H9 (cell line): ENCODE data around the gene AQP3. TPM values are rescaled to one million over a fixed set of nuclear protein-coding genes. Genes with fewer than 3 reads are reported as not detected.

Experiments used
- DNase-seq: peaks from one replicate; pipeline ENCODE4 v3.0.0-alpha.2; 2017
- H2AFZ ChIP-seq: one replicate; pipeline ENCODE4 v1.6.1; 2013; ENCODE audit warnings: mild to moderate bottlenecking, low read length, control low read depth, moderate library complexity
- H2AK5ac ChIP-seq: 2 replicates; pipeline ENCODE4 v1.6.1; 2013; ENCODE audit warnings: low read length, control low read depth, mixed read lengths; ENCODE audit not compliant: insufficient read length
- H2BK120ac ChIP-seq: one replicate; pipeline ENCODE4 v1.6.1; 2013; ENCODE audit warnings: low read depth, mild to moderate bottlenecking, low read length, control low read depth, inconsistent platforms; ENCODE audit not compliant: poor library complexity, severe bottlenecking
- H2BK12ac ChIP-seq: 2 replicates; pipeline ENCODE4 v1.6.1; 2013; ENCODE audit warnings: low read length, control low read depth, mixed read lengths, low read depth; ENCODE audit not compliant: insufficient read length
- H2BK15ac ChIP-seq: 2 replicates; pipeline ENCODE4 v1.6.1; 2013; ENCODE audit warnings: low read depth, low read length, control low read depth
- H2BK20ac ChIP-seq: one replicate; pipeline ENCODE4 v1.6.1; 2013; ENCODE audit warnings: low read depth, mild to moderate bottlenecking, low read length, control low read depth, inconsistent platforms; ENCODE audit not compliant: poor library complexity, severe bottlenecking
- H2BK5ac ChIP-seq: 2 replicates; pipeline ENCODE4 v1.6.1; 2013; ENCODE audit warnings: low read length, control low read depth, mixed read lengths; ENCODE audit not compliant: insufficient read length
- H3K14ac ChIP-seq: 2 replicates; pipeline ENCODE4 v1.6.1; 2013; ENCODE audit warnings: low read length, control low read depth; ENCODE audit not compliant: insufficient read depth
- H3K18ac ChIP-seq: 2 replicates; pipeline ENCODE4 v1.6.1; 2013; ENCODE audit warnings: low read depth, mild to moderate bottlenecking, mixed read lengths, low read length, control low read depth; ENCODE audit not compliant: insufficient read length
- H3K23ac ChIP-seq: 2 replicates; pipeline ENCODE4 v1.6.1; 2013; ENCODE audit warnings: low read length, control low read depth, mixed read lengths, low read depth; ENCODE audit not compliant: insufficient read length
- H3K23me2 ChIP-seq: 2 replicates; pipeline ENCODE4 v1.6.1; 2013; ENCODE audit warnings: low read depth, mild to moderate bottlenecking, mixed read lengths, low read length, control low read depth; ENCODE audit not compliant: insufficient read length, poor library complexity, severe bottlenecking
- H3K27ac ChIP-seq: 2 replicates; pipeline ENCODE4 v1.5.1; 2013; ENCODE audit warnings: low read length, control low read depth, mixed read lengths, low read depth; ENCODE audit not compliant: insufficient read length
- H3K27me3 ChIP-seq: 2 replicates; pipeline ENCODE4 v1.6.1; 2013; ENCODE audit warnings: low read length, control low read depth, inconsistent platforms; ENCODE audit not compliant: insufficient read depth
- H3K4ac ChIP-seq: 2 replicates; pipeline ENCODE4 v1.6.1; 2013; ENCODE audit warnings: low read depth, mild to moderate bottlenecking, control low read depth, inconsistent platforms, low read length, moderate library complexity
- H3K4me1 ChIP-seq: 2 replicates; pipeline ENCODE4 v1.6.1; 2013; ENCODE audit warnings: low read length, control low read depth, inconsistent platforms; ENCODE audit not compliant: insufficient read depth
- H3K4me2 ChIP-seq: 2 replicates; pipeline ENCODE4 v1.6.1; 2013; ENCODE audit warnings: low read length, control low read depth, mixed read lengths; ENCODE audit not compliant: insufficient read length, insufficient read depth
- H3K56ac ChIP-seq: 2 replicates; pipeline ENCODE4 v1.6.1; 2013; ENCODE audit warnings: low read depth, mild to moderate bottlenecking, mixed read lengths, low read length, control low read depth; ENCODE audit not compliant: insufficient read length
- H3K79me1 ChIP-seq: 2 replicates; pipeline ENCODE4 v1.6.1; 2013; ENCODE audit warnings: low read depth, mild to moderate bottlenecking, moderate library complexity, low read length, control low read depth, inconsistent platforms; ENCODE audit not compliant: insufficient read depth, poor library complexity, severe bottlenecking
- H3K79me2 ChIP-seq: 2 replicates; pipeline ENCODE4 v1.6.1; 2013; ENCODE audit warnings: low read length, control low read depth, inconsistent platforms; ENCODE audit not compliant: insufficient read depth
- H3K9ac ChIP-seq: 2 replicates; pipeline ENCODE4 v1.6.1; 2013; ENCODE audit warnings: low read length, control low read depth, mixed read lengths; ENCODE audit not compliant: insufficient read length; ENCODE audit errors: extremely low read depth
- H3K9me3 ChIP-seq: one replicate; pipeline ENCODE4 v1.6.1; 2013; ENCODE audit warnings: low read depth, low read length, inconsistent platforms; ENCODE audit not compliant: control insufficient read depth
- H3T11ph ChIP-seq: one replicate; pipeline ENCODE4 v1.6.1; 2013; ENCODE audit warnings: mild to moderate bottlenecking, low read length, control low read depth, inconsistent platforms
- H4K20me1 ChIP-seq: one replicate; pipeline ENCODE4 v1.6.1; 2013; ENCODE audit not compliant: control insufficient read depth, insufficient read length, insufficient read depth
- H4K5ac ChIP-seq: 2 replicates; pipeline ENCODE4 v1.6.1; 2013; ENCODE audit warnings: low read depth, mild to moderate bottlenecking, mixed read lengths, low read length, control low read depth; ENCODE audit not compliant: insufficient read length
- H4K8ac ChIP-seq: replicated peaks from 2 replicates; pipeline ENCODE4 v1.6.1; 2013; ENCODE audit warnings: low read length, control low read depth, mixed read lengths, low read depth; ENCODE audit not compliant: insufficient read length
- H4K91ac ChIP-seq: 2 replicates; pipeline ENCODE4 v1.6.1; 2013; ENCODE audit warnings: low read depth, mild to moderate bottlenecking, moderate library complexity, mixed read lengths, low read length, control low read depth; ENCODE audit not compliant: insufficient read length
- H3K27ac Mint-ChIP-seq, 3 experiments: 2 replicates in 2 of 3; 3 replicates in 1 of 3; pipeline ENCODE4 v1.8.0; 2020 to 2021; ENCODE audit warnings: mixed read lengths in 3 of 3, mild to moderate bottlenecking in 1 of 3, moderate library complexity in 1 of 3
- H3K27me3 Mint-ChIP-seq: 2 replicates; pipeline ENCODE4 v1.8.0; 2021; ENCODE audit warnings: low read depth, mild to moderate bottlenecking, moderate library complexity, mixed read lengths
- H3K36me3 Mint-ChIP-seq, 3 experiments: 2 replicates in 2 of 3; 3 replicates in 1 of 3; pipeline ENCODE4 v1.8.0; 2020 to 2021; ENCODE audit warnings: low read depth in 3 of 3, mixed read lengths in 3 of 3; ENCODE audit not compliant: insufficient read depth in 1 of 3
- H3K4me1 Mint-ChIP-seq, 2 experiments: 2 replicates each; pipeline ENCODE4 v1.8.0; 2020; ENCODE audit warnings: mixed read lengths in 2 of 2
- H3K4me3 Mint-ChIP-seq, 2 experiments: 2 replicates in 1 of 2; 3 replicates in 1 of 2; pipeline ENCODE4 v1.8.0; 2020 to 2021; ENCODE audit warnings: mild to moderate bottlenecking in 2 of 2, mixed read lengths in 2 of 2, moderate library complexity in 1 of 2
- H3K9me3 Mint-ChIP-seq, 2 experiments: 2 replicates in 1 of 2; 3 replicates in 1 of 2; pipeline ENCODE4 v1.8.0; 2020; ENCODE audit warnings: mild to moderate bottlenecking in 2 of 2, mixed read lengths in 2 of 2, moderate library complexity in 1 of 2
- WGBS: extraction: QIAGEN DNeasy Blood & Tissue Kit; methylation state at CpG from one replicate; pipeline ENCODE4 v1.1.7; 2013; ENCODE audit warnings: missing lambda C conversion rate, low lambda C conversion rate, mixed read lengths; ENCODE audit not compliant: insufficient read length; ENCODE audit errors: extremely low coverage; 5-methylcytosine and 5-hydroxymethylcytosine counted together
- total RNA-seq: library from RNA; stranded (reverse); gene quantifications from 2 replicates; pipeline ENCODE4 v1.2.1, GENCODE V29; 2021
- TF ChIP-seq, protein P1 (sequence below): fragments of 200-600 bp; sonication (generic); conservative IDR thresholded peaks from 3 replicates; pipeline ENCODE4 v1.8.0; 2021; ENCODE audit warnings: antibody characterized with exemption, mild to moderate bottlenecking

The AQP3 gene
- total RNA-seq, 1 experiment from 2014 or later: 1.6 TPM

DNA sequence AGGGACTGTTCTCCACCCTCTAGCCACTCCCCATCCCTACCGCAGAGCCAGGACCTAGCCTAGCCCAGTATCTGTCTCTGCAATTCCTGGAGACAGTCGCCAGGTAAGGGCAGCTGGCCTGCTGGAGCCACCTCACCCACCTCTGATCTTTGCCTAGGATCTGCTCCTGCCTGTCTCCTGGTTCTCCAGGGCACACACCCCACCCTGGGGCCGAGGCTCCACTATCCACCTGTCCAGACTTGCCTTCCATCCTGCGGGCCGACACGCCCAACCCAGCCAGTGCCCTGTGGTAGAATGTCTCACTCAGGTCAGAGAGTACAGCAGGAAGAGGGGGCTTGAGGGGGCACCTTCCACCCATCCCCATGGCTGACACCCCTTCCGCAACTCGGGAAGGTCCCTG, 29.3 kb downstream of the AQP3 start:
- TF ChIP-seq, protein P1, sequence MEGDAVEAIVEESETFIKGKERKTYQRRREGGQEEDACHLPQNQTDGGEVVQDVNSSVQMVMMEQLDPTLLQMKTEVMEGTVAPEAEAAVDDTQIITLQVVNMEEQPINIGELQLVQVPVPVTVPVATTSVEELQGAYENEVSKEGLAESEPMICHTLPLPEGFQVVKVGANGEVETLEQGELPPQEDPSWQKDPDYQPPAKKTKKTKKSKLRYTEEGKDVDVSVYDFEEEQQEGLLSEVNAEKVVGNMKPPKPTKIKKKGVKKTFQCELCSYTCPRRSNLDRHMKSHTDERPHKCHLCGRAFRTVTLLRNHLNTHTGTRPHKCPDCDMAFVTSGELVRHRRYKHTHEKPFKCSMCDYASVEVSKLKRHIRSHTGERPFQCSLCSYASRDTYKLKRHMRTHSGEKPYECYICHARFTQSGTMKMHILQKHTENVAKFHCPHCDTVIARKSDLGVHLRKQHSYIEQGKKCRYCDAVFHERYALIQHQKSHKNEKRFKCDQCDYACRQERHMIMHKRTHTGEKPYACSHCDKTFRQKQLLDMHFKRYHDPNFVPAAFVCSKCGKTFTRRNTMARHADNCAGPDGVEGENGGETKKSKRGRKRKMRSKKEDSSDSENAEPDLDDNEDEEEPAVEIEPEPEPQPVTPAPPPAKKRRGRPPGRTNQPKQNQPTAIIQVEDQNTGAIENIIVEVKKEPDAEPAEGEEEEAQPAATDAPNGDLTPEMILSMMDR: no peak
- H3K4me1 ChIP-seq: no peaks in the 10 kb centered on the region
- H3K56ac ChIP-seq: no peak overlapping the region
- no peaks in the 10 kb centered on the region for H3K79me2 ChIP-seq
- H2AK5ac ChIP-seq: no peak overlapping the region
- H4K20me1 ChIP-seq: no peaks in the 10 kb centered on the region
- H3K9me3 ChIP-seq: no peaks in the 10 kb centered on the region
- H3K18ac ChIP-seq: no peak overlapping the region
- no peak overlapping the region for H3K27ac ChIP-seq
- no peak overlapping the region for H4K8ac ChIP-seq
- H2AFZ ChIP-seq: no peak overlapping the region
- H3K4me1 Mint-ChIP-seq: peaks cover 7 to 13% of the 10 kb centered on the region in 2 experiments
- no peak overlapping the region for H4K91ac ChIP-seq
- no peak overlapping the region for H3K9ac ChIP-seq
- H3K23me2 ChIP-seq: no peaks in the 10 kb centered on the region
- no peak overlapping the region for H2BK20ac ChIP-seq
- no peak overlapping the region for H2BK12ac ChIP-seq
- H3K4ac ChIP-seq: no peak overlapping the region
- H3T11ph ChIP-seq: no peak overlapping the region
- H4K5ac ChIP-seq: no peak overlapping the region
- peaks cover 3% of the 10 kb centered on the region for H3K27me3 Mint-ChIP-seq
- no peaks in the 10 kb centered on the region for H3K79me1 ChIP-seq
- no peak overlapping the region for H3K4me2 ChIP-seq
- H3K27ac Mint-ChIP-seq: no peak overlapping the region
- H3K27me3 ChIP-seq: no peaks in the 10 kb centered on the region
- no peak overlapping the region for H3K23ac ChIP-seq
- no peak overlapping the region for H2BK120ac ChIP-seq
- no CpG with 5 or more reads among the region's 8 CpGs for WGBS
- H3K14ac ChIP-seq: no peak overlapping the region
- H3K9me3 Mint-ChIP-seq: no peaks in the 10 kb centered on the region
- H2BK15ac ChIP-seq: no peak overlapping the region
- no peak for DNase-seq
- no peaks in the 10 kb centered on the region for H3K36me3 Mint-ChIP-seq
- no peak overlapping the region for H2BK5ac ChIP-seq
- H3K4me3 Mint-ChIP-seq: no peak overlapping the region
